Liver (tissue), 9 donors: ENCODE measurements around the gene TBC1D8B. TPM values are rescaled to one million over a fixed set of nuclear protein-coding genes. Genes with fewer than 3 reads are reported as not detected.

Experiments used
- DNase-seq: peaks from one replicate; pipeline ENCODE4 v3.0.0-alpha.2; 2017; ENCODE audit warnings: low spot score
- H3K27ac ChIP-seq, 2 donors: one replicate each; pipeline ENCODE4 v1.7.0; 2013; ENCODE audit warnings: inconsistent platforms in 2 of 2, low read length in 2 of 2, control low read depth in 1 of 2, low read depth in 1 of 2, mild to moderate bottlenecking in 1 of 2
- H3K27me3 ChIP-seq, 4 donors: one replicate each; pipeline versions ENCODE4 v1.6.1 to v1.7.0; 2013; ENCODE audit warnings: low read length in 3 of 4, inconsistent platforms in 1 of 4, mild to moderate bottlenecking in 1 of 4, moderate library complexity in 1 of 4; ENCODE audit not compliant: control insufficient read depth in 4 of 4, insufficient read depth in 4 of 4
- H3K36me3 ChIP-seq, 4 donors: one replicate each; pipeline versions ENCODE4 v1.6.1 to v1.7.0; 2013; ENCODE audit warnings: low read length in 3 of 4, mild to moderate bottlenecking in 3 of 4, low read depth in 1 of 4, moderate library complexity in 1 of 4; ENCODE audit not compliant: control insufficient read depth in 4 of 4, insufficient read depth in 3 of 4
- H3K4me1 ChIP-seq, 4 donors: one replicate each; pipeline versions ENCODE4 v1.6.1 to v1.7.0; 2013; ENCODE audit warnings: low read length in 3 of 4, mild to moderate bottlenecking in 3 of 4, moderate library complexity in 1 of 4; ENCODE audit not compliant: control insufficient read depth in 4 of 4, insufficient read depth in 4 of 4
- H3K4me3 ChIP-seq, 3 donors: one replicate each; pipeline versions ENCODE4 v1.6.1 to v1.7.0; 2013; ENCODE audit warnings: low read length in 3 of 3, control low read depth in 1 of 3, low read depth in 1 of 3, mild to moderate bottlenecking in 1 of 3
- H3K9ac ChIP-seq, 2 donors: one replicate each; pipeline ENCODE4 v1.7.0; 2013; ENCODE audit warnings: low read length in 2 of 2, mild to moderate bottlenecking in 2 of 2, moderate library complexity in 2 of 2, control low read depth in 1 of 2, low read depth in 1 of 2
- H3K9me3 ChIP-seq, 4 donors: one replicate each; pipeline versions ENCODE4 v1.6.1 to v1.7.0; 2013; ENCODE audit warnings: low read length in 3 of 4; ENCODE audit not compliant: control insufficient read depth in 4 of 4
- ATF3 ChIP-seq: IDR thresholded peaks from 2 replicates; pipeline ENCODE4 v1.6.1; 2016; ENCODE audit warnings: antibody characterized with exemption
- CTCF ChIP-seq: fragments of 150-350 bp; IDR thresholded peaks from 2 replicates; pipeline ENCODE4 v1.5.1; 2017; ENCODE audit warnings: improper control_type of control experiment, low read depth, low read length; ENCODE audit not compliant: missing input control
- EGR1 ChIP-seq, 2 donors: IDR thresholded peaks; 2 replicates each; pipeline ENCODE4 v1.6.1; 2016 to 2018; ENCODE audit warnings: antibody characterized with exemption in 2 of 2, low read depth in 2 of 2
- FOXA1 ChIP-seq: IDR thresholded peaks from 2 replicates; pipeline ENCODE4 v1.6.1; 2016; ENCODE audit warnings: antibody characterized with exemption
- GABPA ChIP-seq, 2 donors: IDR thresholded peaks in 1 of 2; conservative IDR thresholded peaks in 1 of 2; 2 replicates each; pipeline ENCODE4 v1.6.1; 2016; ENCODE audit warnings: antibody characterized with exemption in 2 of 2, mild to moderate bottlenecking in 1 of 2, moderate library complexity in 1 of 2
- HNF4G ChIP-seq: IDR thresholded peaks from 2 replicates; pipeline ENCODE4 v1.6.1; 2016; ENCODE audit warnings: antibody characterized with exemption
- RXRA ChIP-seq, 2 donors: IDR thresholded peaks; 2 replicates each; pipeline ENCODE4 v1.6.1; 2017 to 2018; ENCODE audit warnings: antibody characterized with exemption in 2 of 2, mild to moderate bottlenecking in 1 of 2
- TAF1 ChIP-seq: conservative IDR thresholded peaks from 2 replicates; pipeline ENCODE4 v1.6.1; 2016; ENCODE audit warnings: antibody characterized with exemption, mild to moderate bottlenecking
- WGBS: extraction: QIAGEN DNeasy Blood & Tissue Kit; methylation state at CpG from one replicate; pipeline ENCODE4 v1.1.7; 2013; 5-methylcytosine and 5-hydroxymethylcytosine counted together
- polyA plus RNA-seq, 2 donors: library from polyadenylated mRNA; stranded (reverse) in 1 of 2; unstranded in 1 of 2; fragments of 200-250 nt in 1 of 2; fragments of >200 nt in 1 of 2; fragmentation: Nextera tagmentation in 1 of 2; extraction: Ambion mirVana in 1 of 2; gene quantifications; one replicate each; pipeline versions ENCODE4 v1.2.1 to v1.2.3, GENCODE V29; 2013 to 2015
- total RNA-seq, 2 donors: library from RNA; depleted of rRNA; stranded (reverse); fragments of >200 nt; gene quantifications; one replicate each; pipeline ENCODE4 v1.2.3, GENCODE V29; 2014
- TF ChIP-seq, protein P1 (sequence below): IDR thresholded peaks from 2 replicates; pipeline ENCODE4 v1.6.1; 2016; ENCODE audit warnings: antibody characterized with exemption
- TF ChIP-seq, protein P2 (sequence below): IDR thresholded peaks from 2 replicates; pipeline ENCODE4 v1.6.1; 2016; ENCODE audit warnings: antibody characterized with exemption, mild to moderate bottlenecking
- donor health status: healthy.
- donor health status: healthy.
- donor health status: healthy.
- donor health status: healthy.
- donor health status: healthy.

The TBC1D8B gene
- total and polyA plus RNA-seq, 4 donors: 3.7 to 12.1 (median 4.7) TPM

- TF ChIP-seq EGR1 (IDR thresholded peaks at IDR 0.05; ENCODE audit: low read depth in 2 of 2): no peak
- H3K4me1 ChIP-seq: no peaks in the 10 kb centered on the region
- no peak overlapping the region for H3K9ac ChIP-seq
- H3K36me3 ChIP-seq: peaks cover 0 to 4% (median under 1%) of the 10 kb centered on the region in 4 donors
- no peak overlapping the region for H3K4me3 ChIP-seq
- 92% methylated on average over 1 of the region's 1 CpG for WGBS
- H3K27me3 ChIP-seq: peaks cover 0 to 2% (median 0%) of the 10 kb centered on the region in 4 donors
- no peaks in the 10 kb centered on the region for H3K9me3 ChIP-seq
- no peak overlapping the region for H3K27ac ChIP-seq
- DNase-seq: no peak
These were observed 72.7 kb downstream of the TBC1D8B start for GRCh38 chrX:106875151-106875550.

GRCh38 chrX:106889468-106889867, 87.0 kb downstream of the TBC1D8B start:
- peaks cover 0 to 3% (median 0%) of the 10 kb centered on the region in 4 donors for H3K27me3 ChIP-seq
- TF ChIP-seq, protein P1, sequence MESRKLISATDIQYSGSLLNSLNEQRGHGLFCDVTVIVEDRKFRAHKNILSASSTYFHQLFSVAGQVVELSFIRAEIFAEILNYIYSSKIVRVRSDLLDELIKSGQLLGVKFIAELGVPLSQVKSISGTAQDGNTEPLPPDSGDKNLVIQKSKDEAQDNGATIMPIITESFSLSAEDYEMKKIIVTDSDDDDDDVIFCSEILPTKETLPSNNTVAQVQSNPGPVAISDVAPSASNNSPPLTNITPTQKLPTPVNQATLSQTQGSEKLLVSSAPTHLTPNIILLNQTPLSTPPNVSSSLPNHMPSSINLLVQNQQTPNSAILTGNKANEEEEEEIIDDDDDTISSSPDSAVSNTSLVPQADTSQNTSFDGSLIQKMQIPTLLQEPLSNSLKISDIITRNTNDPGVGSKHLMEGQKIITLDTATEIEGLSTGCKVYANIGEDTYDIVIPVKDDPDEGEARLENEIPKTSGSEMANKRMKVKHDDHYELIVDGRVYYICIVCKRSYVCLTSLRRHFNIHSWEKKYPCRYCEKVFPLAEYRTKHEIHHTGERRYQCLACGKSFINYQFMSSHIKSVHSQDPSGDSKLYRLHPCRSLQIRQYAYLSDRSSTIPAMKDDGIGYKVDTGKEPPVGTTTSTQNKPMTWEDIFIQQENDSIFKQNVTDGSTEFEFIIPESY: no peak
- TF ChIP-seq FOXA1 (no peak), TAF1 (no peak), HNF4G (no peak), CTCF (no peak), RXRA (IDR thresholded peaks at IDR 0.05) (no peak), GABPA (IDR thresholded peaks at IDR 0.05 in 1 of 2, conservative IDR thresholded peaks at IDR 0.05 in 1 of 2) (no peak), ATF3 (no peak)
- TF ChIP-seq, protein P2, sequence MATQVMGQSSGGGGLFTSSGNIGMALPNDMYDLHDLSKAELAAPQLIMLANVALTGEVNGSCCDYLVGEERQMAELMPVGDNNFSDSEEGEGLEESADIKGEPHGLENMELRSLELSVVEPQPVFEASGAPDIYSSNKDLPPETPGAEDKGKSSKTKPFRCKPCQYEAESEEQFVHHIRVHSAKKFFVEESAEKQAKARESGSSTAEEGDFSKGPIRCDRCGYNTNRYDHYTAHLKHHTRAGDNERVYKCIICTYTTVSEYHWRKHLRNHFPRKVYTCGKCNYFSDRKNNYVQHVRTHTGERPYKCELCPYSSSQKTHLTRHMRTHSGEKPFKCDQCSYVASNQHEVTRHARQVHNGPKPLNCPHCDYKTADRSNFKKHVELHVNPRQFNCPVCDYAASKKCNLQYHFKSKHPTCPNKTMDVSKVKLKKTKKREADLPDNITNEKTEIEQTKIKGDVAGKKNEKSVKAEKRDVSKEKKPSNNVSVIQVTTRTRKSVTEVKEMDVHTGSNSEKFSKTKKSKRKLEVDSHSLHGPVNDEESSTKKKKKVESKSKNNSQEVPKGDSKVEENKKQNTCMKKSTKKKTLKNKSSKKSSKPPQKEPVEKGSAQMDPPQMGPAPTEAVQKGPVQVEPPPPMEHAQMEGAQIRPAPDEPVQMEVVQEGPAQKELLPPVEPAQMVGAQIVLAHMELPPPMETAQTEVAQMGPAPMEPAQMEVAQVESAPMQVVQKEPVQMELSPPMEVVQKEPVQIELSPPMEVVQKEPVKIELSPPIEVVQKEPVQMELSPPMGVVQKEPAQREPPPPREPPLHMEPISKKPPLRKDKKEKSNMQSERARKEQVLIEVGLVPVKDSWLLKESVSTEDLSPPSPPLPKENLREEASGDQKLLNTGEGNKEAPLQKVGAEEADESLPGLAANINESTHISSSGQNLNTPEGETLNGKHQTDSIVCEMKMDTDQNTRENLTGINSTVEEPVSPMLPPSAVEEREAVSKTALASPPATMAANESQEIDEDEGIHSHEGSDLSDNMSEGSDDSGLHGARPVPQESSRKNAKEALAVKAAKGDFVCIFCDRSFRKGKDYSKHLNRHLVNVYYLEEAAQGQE: no peak
- no peak overlapping the region for H3K9ac ChIP-seq
- H3K4me1 ChIP-seq: no peaks in the 10 kb centered on the region
- DNase-seq: no peak
- no peak overlapping the region for H3K27ac ChIP-seq
- peaks cover 0 to 3% (median 0%) of the 10 kb centered on the region in 4 donors for H3K9me3 ChIP-seq
- no peak overlapping the region for H3K4me3 ChIP-seq
- H3K36me3 ChIP-seq: no peaks in the 10 kb centered on the region
- WGBS: 87% methylated on average over 1 of the region's 1 CpG
